CD4-positive, alpha-beta T cell treated with Interleukin-6 at 100 ng/mL for 8 hours (primary cell): ENCODE results near the gene HTT-AS.

Experiments
- DNase-seq: peaks from one replicate; pipeline ENCODE4 v3.0.0-alpha.2; 2020; ENCODE audit warnings: mixed read lengths, low spot score

Gene HTT-AS

DNA sequence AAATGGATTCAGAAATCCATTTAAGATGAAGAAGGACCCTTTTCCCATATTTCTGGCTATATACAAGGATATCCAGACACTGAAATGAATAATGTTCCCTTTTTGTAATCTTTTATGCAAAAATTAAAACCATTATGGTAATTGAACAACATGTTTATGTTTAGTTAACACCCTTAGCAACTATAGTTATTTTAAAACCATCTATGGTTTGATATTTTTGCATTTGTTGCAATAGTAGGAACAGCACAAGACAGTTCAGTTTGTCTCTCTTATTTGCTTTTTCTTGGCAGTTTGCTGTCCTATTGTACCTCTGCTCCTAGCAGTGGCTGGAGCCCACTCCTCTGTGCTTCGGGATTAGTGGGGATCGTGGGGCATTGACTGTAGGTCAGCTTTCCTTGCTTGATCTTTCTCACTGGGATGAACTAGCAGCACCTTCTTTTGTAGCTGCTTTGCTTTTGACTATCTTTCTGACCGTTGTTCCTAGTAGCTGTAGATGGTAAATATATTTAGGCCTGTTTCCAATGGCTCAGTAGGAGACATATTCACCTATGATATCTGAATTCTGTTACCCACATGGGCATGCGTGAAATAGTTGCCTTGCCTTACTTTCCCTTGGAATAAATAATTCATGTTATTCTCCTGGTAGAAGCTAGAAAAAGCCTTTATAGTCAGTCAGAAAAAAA is 12.9 kb upstream of the HTT-AS start:
- no peak for DNase-seq

DNA sequence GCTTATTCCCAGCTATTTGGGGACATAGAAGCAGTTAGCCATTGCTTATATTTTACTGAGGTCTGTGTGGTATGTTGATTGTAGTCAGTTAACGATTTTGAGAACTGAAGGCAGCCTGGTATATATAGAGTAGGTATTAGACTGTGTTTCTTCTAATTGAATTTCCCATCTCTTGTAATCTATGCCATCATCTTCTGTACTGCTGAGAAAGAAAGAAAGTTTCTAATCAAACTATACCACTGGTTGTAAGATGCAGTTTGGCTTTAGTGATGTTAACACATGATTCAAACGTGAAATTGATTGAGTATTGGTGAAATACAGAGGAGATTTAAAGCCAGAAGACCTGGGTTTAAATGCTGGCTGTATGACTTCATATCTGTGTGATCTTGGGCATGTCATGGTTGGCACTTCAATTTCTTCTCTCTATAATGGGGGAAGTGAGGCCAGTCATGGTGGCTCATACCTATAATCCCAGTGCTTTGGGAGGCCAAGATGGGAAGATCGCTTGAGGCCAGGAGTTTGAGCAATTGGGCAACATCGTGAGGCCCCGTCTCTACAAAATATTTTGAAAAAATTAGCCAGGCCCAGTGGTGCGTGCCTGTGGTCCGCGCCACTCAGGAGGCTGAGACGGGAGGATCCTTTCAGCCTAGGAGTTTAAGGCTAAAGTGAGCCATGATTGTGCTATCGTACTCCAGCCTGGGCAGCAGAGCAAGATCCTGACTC is 11.8 kb upstream of the HTT-AS start:
- no peak for DNase-seq

DNA sequence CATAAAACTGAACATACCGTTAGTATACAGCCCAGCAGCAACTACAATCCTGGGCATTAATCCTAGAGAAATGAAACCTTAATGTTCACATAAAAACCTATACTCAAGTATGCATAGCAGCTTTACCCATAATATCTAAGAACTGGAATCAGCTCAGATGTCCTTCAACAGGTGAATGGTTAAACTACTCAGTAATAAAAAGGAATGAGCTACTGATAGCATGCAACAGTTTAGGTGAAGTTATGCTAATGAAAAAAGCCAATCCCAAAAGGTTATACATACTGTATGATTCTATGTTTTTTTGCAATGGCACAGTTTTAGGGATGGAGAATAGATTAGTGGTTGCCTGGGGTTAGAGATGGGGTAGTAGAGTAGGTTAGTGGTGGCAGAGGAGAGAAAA is 9.4 kb upstream of the HTT-AS start:
- DNase-seq, result no peak

DNA sequence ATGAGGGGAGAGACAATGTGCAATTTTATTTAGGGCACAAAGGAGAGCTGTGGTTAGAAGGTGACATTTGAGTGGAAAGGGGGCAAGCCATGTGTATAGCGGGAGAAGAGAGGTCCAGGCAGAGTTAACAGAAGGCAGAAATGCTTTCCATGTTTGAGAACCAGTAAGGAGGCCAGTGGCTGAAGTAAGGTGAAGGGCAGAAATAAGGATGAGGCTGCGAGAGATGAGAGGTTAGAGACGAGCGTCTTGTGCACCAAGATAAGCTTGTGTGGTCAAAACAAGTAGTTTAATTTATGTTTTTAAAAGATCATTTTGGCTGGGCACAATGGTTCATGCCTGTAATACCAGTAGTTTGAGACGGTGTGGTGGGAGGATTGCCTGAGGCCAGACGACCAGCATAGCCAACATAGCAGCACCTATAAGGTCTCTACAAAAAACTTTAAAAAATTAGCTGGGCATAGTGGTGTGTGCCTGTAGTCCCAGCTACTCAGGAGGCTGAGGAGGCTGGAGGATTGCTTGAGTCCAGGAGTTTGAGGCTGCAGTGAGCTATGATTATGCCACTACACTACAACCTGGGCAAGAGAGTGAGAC is 8.7 kb upstream of the HTT-AS start:
- no peak for DNase-seq

DNA sequence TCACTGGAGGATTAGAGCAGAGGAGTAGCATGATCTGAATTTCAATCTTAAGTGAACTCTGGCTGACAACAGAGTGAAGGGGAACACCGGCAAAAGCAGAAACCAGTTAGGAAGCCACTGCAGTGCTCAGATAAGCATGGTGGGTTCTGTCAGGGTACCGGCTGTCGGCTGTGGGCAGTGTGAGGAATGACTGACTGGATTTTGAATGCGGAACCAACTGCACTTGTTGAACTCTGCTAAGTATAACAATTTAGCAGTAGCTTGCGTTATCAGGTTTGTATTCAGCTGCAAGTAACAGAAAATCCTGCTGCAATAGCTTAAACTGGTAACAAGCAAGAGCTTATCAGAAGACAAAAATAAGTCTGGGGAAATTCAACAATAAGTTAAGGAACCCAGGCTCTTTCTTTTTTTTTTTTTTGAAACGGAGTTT is 5.4 kb upstream of the HTT-AS start:
- DNase-seq, result no peak

DNA sequence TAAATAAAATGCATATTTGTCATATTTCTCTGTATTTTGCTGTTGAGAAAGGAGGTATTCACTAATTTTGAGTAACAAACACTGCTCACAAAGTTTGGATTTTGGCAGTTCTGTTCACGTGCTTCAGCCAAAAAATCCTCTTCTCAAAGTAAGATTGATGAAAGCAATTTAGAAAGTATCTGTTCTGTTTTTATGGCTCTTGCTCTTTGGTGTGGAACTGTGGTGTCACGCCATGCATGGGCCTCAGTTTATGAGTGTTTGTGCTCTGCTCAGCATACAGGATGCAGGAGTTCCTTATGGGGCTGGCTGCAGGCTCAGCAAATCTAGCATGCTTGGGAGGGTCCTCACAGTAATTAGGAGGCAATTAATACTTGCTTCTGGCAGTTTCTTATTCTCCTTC is 3.5 kb upstream of the HTT-AS start:
- DNase-seq, result no peak

DNA sequence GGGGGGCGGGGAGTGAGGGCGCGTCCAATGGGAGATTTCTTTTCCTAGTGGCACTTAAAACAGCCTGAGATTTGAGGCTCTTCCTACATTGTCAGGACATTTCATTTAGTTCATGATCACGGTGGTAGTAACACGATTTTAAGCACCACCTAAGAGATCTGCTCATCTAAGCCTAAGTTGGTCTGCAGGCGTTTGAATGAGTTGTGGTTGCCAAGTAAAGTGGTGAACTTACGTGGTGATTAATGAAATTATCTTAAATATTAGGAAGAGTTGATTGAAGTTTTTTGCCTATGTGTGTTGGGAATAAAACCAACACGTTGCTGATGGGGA is 1.3 kb upstream of the HTT-AS start:
- no peak for DNase-seq

DNA sequence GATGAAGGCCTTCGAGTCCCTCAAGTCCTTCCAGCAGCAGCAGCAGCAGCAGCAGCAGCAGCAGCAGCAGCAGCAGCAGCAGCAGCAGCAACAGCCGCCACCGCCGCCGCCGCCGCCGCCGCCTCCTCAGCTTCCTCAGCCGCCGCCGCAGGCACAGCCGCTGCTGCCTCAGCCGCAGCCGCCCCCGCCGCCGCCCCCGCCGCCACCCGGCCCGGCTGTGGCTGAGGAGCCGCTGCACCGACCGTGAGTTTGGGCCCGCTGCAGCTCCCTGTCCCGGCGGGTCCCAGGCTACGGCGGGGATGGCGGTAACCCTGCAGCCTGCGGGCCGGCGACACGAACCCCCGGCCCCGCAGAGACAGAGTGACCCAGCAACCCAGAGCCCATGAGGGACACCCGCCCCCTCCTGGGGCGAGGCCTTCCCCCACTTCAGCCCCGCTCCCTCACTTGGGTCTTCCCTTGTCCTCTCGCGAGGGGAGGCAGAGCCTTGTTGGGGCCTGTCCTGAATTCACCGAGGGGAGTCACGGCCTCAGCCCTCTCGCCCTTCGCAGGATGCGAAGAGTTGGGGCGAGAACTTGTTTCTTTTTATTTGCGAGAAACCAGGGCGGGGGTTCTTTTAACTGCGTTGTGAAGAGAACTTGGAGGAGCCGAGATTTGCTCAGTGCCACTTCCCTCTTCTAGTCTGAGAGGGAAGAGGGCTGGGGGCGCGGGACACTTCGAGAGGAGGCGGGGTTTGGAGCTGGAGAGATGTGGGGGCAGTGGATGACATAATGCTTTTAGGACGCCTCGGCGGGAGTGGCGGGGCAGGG is 711 bp upstream of the HTT-AS start:
- peak; percentile 21 for DNase-seq

DNA sequence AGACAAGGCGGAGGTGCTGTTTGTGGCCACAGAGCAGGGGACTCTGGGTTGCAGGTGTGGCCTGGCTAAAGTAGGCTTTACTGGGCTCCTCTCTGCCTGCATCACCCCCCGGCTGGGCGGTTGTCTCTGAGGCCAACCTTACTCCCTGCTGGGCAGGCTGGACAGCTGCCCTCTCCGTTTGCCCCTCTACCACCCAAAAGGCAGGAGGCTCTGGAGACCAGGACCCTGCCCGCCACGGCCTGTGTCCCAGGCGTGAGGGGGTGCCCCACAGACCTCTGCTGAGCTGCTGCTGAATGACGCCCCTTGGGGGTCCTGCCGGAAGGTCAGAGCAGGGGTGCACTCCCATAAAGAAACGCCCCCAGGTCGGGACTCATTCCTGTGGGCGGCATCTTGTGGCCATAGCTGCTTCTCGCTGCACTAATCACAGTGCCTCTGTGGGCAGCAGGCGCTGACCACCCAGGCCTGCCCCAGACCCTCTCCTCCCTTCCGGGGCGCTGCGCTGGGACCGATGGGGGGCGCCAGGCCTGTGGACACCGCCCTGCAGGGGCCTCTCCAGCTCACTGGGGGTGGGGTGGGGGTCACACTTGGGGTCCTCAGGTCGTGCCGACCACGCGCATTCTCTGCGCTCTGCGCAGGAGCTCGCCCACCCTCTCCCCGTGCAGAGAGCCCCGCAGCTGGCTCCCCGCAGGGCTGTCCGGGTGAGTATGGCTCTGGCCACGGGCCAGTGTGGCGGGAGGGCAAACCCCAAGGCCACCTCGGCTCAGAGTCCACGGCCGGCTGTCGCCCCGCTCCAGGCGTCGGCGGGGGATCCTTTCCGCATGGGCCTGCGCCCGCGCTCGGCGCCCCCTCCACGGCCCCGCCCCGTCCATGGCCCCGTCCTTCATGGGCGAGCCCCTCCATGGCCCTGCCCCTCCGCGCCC is 920 bp downstream of the HTT-AS start:
- no peak for DNase-seq

DNA sequence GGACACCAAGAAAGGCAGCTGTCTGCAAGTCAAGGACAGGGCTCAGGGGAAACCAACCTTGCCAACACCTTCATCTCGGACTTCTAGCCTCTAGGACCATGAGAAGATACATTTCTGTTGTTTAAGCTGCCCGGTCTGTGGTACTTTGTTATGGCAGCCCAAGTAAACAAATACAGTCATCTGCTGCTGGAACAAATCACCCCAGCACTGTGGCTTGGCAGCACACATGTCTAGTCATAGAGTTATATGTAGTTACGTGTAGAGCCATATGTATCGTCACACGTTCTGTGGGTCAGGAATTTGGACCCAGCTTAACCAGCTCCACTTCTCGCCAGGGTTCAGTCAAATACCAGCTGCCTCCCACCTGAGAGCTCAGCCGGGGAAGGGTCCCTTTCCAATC is 2.5 kb downstream of the HTT-AS start:
- no peak for DNase-seq

DNA sequence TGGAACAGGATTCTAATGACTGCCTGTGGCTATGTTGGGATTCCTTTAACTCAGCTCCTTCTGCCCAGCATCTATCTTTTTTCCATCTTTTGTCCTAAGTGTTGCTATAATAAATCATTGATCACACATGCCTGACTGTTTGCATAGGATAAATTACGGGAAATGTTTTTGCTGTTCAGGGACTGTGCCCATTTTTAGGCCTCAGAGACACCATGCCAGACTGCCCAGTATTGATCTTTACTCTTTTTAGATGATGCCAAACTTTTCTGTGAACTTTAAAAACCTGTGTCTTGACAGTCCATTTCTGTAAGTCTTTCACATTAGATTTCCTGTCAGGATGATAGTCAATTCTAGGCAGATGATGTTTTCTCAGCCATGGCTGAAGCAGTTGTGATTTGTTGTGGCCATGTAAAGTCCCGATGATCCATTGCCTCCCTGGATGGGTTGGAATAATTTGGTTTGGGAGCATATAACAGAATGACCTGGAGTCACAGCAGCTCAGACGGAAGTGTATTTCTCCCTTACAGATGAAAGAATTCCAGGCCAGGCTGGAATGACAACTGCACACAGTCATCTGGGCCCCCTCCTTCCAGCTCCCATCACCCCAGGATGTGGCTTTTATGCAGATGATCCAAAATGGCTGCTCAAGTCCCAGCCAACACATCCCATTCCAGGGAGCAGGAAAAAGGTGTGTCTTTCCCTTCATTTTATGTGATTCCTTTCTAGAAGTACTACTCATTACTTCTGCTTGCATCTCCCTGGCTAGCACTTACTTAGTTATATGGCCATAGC is 3.4 kb downstream of the HTT-AS start:
- no peak for DNase-seq

DNA sequence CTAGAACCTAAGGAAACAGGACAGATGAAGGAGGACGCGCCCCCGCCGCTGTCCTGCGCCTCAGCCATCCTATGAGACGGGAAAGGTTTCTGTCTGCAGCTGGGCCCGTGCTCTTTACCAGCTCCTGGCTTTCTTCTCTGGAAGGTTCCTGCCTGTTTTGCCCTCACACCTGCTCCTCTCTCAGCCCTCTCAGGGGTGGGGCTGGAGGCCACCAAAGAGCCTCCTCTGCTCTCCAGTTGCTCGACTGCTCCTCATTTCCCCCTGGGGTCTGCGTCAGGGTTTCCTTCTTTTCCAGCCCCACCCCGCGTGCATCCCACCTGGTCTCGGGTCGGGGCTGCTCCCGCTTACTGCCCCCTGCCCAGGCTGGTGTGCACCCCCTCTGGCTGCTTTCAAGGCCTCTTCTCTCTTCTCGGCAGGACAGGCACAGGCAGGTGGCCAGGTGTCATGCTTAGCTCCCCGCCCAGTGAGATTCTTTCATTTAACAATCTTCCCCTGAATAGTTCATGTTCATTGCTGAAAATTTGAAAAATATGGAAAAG is 4.6 kb downstream of the HTT-AS start:
- DNase-seq, result no peak

DNA sequence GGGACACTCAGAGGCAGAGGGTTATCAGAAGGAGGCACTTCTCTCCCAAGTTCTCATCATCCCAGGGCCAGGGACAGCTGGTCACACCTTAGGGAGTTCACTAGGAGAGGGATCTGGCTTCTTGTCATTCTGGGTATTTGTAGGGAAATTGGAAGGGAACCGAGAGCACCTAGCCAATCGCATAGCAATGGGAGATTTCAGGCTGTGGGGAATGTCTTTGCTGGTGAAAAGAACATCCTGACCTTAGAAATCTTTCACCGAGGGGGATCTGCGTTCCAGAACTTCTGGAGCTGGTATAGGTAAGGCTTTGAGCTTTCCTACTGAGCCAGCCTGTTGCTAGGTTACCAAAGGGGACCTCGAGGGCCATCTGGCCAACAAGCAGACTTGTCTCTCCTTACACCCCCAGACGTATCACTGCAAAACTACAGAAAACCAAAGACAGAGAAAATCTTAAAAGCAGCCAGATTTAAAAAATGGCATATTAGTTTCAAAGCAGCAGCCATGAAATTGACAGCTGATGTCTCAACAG is 6.8 kb downstream of the HTT-AS start:
- no peak for DNase-seq

DNA sequence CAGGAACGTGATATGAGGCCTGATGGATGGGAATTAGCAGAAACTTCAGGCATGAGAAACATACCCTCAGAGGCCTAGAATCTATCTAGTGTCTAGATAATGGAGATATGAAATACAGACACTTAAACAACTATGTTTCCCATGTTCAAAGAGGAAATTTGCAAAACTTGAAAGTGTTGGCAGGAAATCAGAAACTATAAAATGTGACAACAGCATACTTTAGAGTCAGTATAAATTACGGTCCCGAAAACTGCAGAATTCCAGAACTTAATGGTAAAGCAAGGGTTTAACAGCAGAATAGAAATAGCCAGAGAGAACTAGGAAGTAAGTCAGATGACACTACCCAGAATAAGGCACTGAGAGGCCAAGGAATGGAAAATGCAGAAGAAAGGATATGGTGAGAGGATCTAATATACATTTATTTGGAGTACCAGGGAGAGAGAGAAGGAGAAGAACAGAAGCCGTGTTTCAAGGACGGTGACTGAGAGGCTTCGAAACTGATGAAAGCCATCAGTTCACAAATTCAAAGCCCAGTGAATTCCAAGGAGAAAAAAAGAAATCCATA is 7.4 kb downstream of the HTT-AS start:
- no peak for DNase-seq

DNA sequence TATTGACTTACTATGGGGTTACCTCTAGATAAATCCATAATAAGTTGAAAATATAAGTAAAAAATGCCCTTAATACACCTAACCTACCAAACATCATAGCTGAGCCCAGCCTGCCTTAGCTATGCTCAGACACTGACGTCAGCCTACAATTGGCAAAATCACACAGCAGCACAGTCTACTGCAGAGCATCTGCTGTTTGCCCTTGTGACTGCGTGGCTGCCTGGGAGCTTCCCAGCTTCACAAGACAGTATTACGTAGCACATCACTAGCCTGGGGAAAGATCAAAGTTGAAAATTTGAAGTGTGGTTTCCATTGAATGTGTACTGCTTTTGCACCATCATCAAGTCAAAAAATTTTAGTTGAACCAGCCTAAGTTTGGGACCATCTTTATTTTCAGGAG is 8.8 kb downstream of the HTT-AS start:
- no peak for DNase-seq

DNA sequence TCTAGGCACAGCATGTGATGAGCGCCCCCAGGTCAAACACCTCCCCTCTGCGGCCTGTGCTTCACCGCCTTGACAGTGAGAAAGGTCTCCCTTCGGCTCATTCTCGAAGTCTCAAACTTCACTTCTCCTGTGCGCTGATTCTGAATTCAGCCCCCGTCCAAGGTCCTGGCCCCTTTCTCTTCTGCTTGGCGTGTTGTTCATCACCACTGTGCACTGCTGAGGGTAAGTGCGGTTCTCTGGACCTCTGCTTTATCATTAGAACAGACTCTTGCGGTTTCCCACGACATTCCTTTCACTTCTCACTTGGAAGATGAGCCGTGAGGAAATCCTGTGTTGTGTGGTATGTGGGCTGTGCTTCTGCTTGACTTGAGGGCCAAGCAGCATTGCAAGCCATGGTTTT is 11.9 kb downstream of the HTT-AS start:
- DNase-seq, result no peak

DNA sequence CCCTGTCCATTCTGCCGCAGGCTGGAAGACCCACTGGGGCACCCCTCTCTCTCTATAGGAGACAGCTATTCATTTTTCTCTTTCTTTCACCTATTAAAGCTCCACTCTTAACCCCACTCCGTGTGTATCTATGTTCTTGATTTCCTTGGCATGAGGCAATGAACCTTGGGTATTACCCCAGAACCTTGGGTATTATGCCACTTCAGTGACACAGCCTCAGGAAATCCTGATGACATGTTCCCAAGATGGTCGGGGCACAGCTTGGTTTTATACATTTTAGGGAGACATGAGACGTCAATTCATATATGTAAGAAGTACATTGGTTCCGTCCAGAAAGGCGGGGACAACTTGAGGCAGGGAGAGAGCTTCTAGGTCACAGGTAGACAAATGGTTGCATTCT is 13.4 kb downstream of the HTT-AS start:
- no peak for DNase-seq

DNA sequence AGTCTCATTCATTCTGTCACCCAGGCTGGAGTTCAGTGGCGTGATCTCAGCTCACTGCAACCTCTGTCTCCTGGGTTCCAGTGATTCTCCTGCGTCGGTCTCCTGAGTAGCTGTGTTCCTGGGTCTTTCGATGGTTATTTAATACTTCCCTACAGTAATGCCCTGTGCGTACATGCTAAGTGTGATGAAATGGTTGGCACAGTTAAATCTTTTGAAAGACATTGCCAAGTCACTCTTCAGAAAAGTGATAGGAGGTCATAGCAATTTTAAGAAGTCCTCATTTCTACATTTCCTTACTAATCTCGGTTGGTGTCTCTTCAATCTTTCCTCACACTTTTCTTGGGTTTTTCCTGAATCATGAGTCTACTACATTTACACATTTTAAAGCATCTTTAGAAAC is 14.4 kb downstream of the HTT-AS start:
- no peak for DNase-seq

DNA sequence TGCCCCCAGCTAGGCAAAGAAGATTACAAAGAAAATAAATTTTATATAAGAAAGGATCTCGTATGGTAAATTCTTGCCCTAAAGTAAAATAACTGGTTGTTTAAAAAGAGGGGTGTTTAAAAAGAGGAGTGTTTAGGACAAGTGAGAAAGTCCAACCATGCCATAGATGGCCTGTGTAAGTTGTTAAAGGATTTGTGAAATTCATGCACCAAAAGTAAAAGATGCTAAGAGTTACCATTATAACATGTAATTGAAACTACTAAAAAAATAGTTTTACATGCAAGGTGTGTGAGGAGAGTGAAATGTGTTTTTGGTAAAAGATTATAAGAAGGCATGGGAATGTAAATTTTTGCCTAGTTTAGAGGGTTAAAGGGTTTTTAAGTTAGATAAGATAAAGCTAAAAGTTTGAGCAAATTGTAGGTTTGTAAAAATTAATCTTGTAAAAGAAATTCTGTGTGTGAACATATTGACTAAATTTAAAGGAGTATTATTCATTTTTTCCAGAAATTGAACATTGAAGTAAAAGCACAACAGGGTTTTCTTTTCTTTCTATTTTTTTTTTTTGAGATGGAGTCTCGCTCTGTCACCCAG is 20.1 kb downstream of the HTT-AS start:
- DNase-seq, result no peak
